GM10248 (cell line): ENCODE data around the gene KCNF1.

ENCODE experiments used
- CTCF ChIA-PET: fragments of 300-600 bp; sonication (Branson Sonifier 250); formaldehyde crosslinking; extraction: SDS; loops from one replicate; lab custom pipeline; 2021; ENCODE audit warnings: antibody characterized with exemption; lab: Yijun Ruan, JAX
- POLR2A ChIA-PET: fragments of 350-650 bp; sonication (Branson Sonifier 250); formaldehyde crosslinking; extraction: SDS; loops from one replicate; lab custom pipeline; 2020; ENCODE audit warnings: antibody characterized with exemption; lab: Yijun Ruan, JAX
- DNase-seq: peaks from one replicate; pipeline ENCODE4 v3.0.0; 2012; ENCODE audit errors: extremely low spot score
- TF ChIP-seq, protein P1 (sequence below): IDR thresholded peaks from 2 replicates; pipeline ENCODE4 v1.5.1; 2012; ENCODE audit warnings: mild to moderate bottlenecking, low read depth; ENCODE audit errors: extremely low read depth, missing control alignments, control extremely low read depth

The KCNF1 gene

DNA sequence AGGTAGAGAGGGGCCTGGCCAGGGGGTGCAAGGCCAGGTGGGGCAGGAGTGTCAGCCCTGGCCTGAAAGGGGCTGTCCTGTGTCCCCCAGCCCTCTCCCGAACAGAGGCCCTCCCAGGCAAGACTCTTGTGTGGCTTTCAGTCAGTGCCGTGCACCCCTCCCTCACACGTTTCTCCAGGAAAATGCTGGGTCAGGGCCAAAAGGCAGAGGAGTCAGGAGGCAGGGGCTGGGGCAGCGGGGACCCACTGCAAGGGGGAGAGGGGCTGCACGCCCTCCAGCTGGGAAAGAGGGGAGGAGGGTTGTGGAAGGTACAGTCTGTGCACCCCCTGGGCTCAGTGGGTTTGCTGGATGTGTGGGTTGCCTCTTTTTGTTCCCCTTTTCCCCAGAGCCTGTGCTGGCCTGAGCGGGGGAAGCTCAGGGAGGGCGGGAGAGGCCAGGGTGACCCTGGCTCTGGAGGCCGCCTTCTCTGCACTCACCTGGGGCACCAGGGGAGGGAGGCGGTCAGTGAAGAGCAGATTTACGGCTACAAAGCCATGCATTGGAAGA is 4.1 kb downstream of the KCNF1 start:
- TF ChIP-seq, protein P1, sequence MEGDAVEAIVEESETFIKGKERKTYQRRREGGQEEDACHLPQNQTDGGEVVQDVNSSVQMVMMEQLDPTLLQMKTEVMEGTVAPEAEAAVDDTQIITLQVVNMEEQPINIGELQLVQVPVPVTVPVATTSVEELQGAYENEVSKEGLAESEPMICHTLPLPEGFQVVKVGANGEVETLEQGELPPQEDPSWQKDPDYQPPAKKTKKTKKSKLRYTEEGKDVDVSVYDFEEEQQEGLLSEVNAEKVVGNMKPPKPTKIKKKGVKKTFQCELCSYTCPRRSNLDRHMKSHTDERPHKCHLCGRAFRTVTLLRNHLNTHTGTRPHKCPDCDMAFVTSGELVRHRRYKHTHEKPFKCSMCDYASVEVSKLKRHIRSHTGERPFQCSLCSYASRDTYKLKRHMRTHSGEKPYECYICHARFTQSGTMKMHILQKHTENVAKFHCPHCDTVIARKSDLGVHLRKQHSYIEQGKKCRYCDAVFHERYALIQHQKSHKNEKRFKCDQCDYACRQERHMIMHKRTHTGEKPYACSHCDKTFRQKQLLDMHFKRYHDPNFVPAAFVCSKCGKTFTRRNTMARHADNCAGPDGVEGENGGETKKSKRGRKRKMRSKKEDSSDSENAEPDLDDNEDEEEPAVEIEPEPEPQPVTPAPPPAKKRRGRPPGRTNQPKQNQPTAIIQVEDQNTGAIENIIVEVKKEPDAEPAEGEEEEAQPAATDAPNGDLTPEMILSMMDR, result no peak
- DNase-seq, result no peak
- ChIA-PET CTCF (interaction anchor here (1.4 to 2.1 kb wide), 2 partner anchors 9 to 83 kb away, joined by 3 to 6 read pairs; no protein-coding TSS in a partner anchor), POLR2A (no interaction called here)

DNA sequence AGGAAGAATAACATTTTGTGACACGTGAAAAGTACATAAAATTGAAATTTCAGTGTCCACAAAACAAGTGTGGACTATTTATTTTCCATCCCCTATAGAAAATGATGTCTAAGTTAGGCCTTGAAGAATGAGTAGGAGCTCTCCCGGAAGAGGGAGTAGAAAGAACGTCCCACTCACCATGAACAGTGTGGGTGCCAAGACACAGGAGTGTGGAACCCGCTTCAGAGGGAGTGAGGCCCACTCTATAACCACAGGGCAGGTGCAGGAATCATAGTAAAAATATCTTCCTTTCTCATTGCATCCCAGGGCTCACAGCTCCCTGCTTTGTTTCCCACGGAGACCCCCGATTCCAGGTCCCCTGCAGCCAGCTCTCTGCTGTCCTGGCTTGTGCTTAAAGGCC is 5.2 kb downstream of the KCNF1 start:
- DNase-seq, result no peak
- ChIA-PET CTCF (interaction anchor here (2.1 kb wide), 1 partner anchor 84 kb away, joined by 6 read pairs; no protein-coding TSS in a partner anchor), POLR2A (no interaction called here)
- TF ChIP-seq, protein P1, result no peak

DNA sequence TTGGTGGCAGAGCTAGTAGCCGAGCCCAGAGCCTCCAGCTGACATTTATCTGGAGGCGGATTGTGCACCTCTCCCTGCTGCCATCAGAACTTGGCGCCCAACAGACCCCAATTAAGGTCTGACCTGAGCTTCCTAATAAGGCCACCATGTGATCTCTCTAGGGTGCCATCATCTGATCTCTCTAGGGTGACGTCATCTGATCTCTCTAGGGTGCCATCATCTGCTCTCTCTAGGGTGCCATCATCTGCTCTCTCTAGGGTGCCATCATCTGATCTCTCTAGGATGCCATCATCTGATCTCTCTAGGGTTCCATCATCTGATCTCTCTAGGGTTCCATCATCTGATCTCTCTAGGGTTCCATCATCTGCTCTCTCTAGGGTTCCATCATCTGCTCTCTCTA is 6.2 kb downstream of the KCNF1 start:
- ChIA-PET CTCF (no interaction called here), POLR2A (no interaction called here)
- no peak for DNase-seq
- TF ChIP-seq, protein P1, result no peak

GRCh38 chr2:10918661-10919409 is 7.1 kb downstream of the KCNF1 start:
- ChIA-PET POLR2A (no interaction called here), CTCF (no interaction called here)
- TF ChIP-seq, protein P1, result no peak
- DNase-seq, result no peak

DNA sequence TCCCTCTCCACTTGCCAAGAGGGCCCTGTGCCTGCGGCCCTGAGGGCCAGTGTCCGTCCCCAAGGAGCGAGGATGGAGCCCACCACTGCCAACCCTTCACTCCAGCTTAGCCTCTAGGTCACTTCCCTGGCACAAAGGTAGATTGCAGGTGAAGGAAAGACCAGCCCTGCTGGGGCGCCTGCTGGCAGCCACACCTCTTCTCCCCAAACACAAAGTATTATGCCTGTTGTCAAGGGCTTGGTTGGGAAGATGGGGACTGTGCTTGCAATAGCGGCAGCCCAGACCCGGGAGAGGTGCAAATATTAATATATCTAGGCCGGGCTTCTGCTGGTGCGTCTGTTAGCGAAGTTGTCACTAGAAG is 7.7 kb downstream of the KCNF1 start:
- TF ChIP-seq, protein P1, result no peak
- POLR2A ChIA-PET, result no interaction called here
- CTCF ChIA-PET, result no interaction called here

DNA sequence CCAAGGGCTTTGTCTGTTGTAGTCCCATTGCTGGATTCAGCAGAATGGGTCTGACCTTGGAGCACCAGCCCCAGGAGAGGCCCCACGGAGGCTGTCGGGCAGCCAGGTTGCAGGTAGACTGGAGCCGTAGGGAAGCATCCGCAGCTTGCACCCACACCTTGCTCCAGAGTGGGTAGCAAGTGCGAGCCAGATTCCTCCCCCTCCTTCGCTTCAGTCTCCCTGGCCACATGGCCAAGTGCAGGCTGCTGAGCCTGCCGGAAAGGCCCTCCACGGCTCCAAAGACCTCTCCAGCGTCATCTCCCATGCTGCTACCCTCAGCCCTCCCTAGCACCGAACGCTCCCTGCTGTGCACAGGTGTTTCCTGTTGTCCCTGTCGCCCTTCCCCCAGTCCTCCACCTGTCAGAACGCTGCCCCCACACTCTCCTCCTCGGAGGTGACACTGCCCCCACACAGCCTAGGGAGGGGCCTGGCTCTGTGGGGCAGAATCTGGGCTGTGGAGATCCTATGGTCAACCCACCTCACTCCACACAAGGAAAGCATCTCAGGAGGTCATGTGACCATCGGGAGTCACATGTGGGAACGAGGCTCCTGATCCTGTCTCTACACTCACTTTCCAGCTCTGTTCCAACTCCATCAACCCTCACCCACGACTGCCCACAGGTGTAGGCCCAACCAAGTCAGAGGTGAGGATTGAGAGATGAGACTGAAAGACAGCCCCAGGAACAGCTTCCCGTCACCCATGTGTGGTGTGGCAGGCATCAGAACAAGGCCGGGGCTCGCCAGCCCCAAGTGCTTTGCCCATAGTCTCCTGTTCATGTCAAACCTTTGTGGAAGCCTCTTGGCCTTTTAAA is 8.3 kb downstream of the KCNF1 start:
- ChIA-PET CTCF (no interaction called here), POLR2A (no interaction called here)
- DNase-seq, result no peak

More for the DNA sequence above, 7.7 kb downstream of the KCNF1 start:
- DNase-seq, result no peak

More for the DNA sequence above, 8.3 kb downstream of the KCNF1 start:
- TF ChIP-seq, protein P1, result no peak
